Activated T-helper 2 cell treated with anti-CD3 and anti-CD28 coated beads, Interferon-gamma antibody, Interleukin-2, Interleukin-4, amounts not matched to agents 10 μg/mL and 5 μg/mL and 100 μg/mL, durations not matched to agents 14 hours and 24 hours and 36 hours (primary cell): ENCODE measurements around the gene ADAM10. TPM values are rescaled to one million over a fixed set of nuclear protein-coding genes. Genes with fewer than 3 reads are reported as not detected.
A peak's percentile ranks its signal among the peaks of the same experiment; 100 is the strongest.
"Not testable (repeated sequence)": the region's sequence is repeated elsewhere in the genome, so short reads cannot be mapped to it uniquely, and the experiment has no call there.

Experiments used
- DNase-seq: peaks from one replicate; pipeline ENCODE4 v3.0.0; 2021; ENCODE audit warnings: low spot score
- H3K27ac Mint-ChIP-seq: one replicate; pipeline ENCODE4 v1.8.0; 2021; ENCODE audit warnings: mixed read lengths
- H3K27me3 Mint-ChIP-seq: one replicate; pipeline ENCODE4 v1.8.0; 2021; ENCODE audit warnings: low read depth, mixed read lengths
- H3K36me3 Mint-ChIP-seq: one replicate; pipeline ENCODE4 v1.8.0; 2021; ENCODE audit warnings: low read depth, mixed read lengths
- H3K4me1 Mint-ChIP-seq: one replicate; pipeline ENCODE4 v1.8.0; 2021; ENCODE audit warnings: low read depth, mixed read lengths
- H3K4me3 Mint-ChIP-seq: one replicate; pipeline ENCODE4 v1.8.0; 2021; ENCODE audit warnings: low read depth, mild to moderate bottlenecking, moderate library complexity, mixed read lengths
- H3K9me3 Mint-ChIP-seq: one replicate; pipeline ENCODE4 v1.8.0; 2021; ENCODE audit warnings: mixed read lengths
- intact Hi-C: fragments of 100-400 bp; cut with micrococcal nuclease; formaldehyde crosslinking; loops from one replicate; pipeline ENCODE4 v1.15.1; 2023
- total RNA-seq: library from RNA; stranded (reverse); gene quantifications from 2 replicates; pipeline ENCODE4 v1.2.3, GENCODE V29; 2022

ADAM10 gene
- total RNA-seq, 1 donor from 2014 or later, result 141 TPM

- no peak for DNase-seq
- H3K27ac Mint-ChIP-seq, result peak overlapping the region; percentile 83
- intact Hi-C loops, result loop anchor here (5.0 kb wide), 2 partner anchors 218 to 543 kb away; no protein-coding TSS in a partner anchor
- H3K36me3 Mint-ChIP-seq, result no peaks in the 10 kb centered on the region
- H3K27me3 Mint-ChIP-seq, result no peaks in the 10 kb centered on the region
- no peak overlapping the region for H3K4me3 Mint-ChIP-seq
- H3K9me3 Mint-ChIP-seq, result peaks cover 3% of the 10 kb centered on the region
- H3K4me1 Mint-ChIP-seq, result peaks cover 20% of the 10 kb centered on the region
Measured at GRCh38 chr15:58770519-58770856, 21.0 kb upstream of the ADAM10 start.

- peaks cover 20% of the 10 kb centered on the region for H3K4me1 Mint-ChIP-seq
- H3K27ac Mint-ChIP-seq, DNase-seq, H3K36me3 Mint-ChIP-seq, intact Hi-C loops, H3K4me3 Mint-ChIP-seq, H3K27me3 Mint-ChIP-seq: not testable (repeated sequence)
- H3K9me3 Mint-ChIP-seq, result peaks cover 14% of the 10 kb centered on the region
Measured at GRCh38 chr15:58768601-58769004, 19.1 kb upstream of the ADAM10 start.

- Mint-ChIP-seq H3K27ac (no peak overlapping the region), H3K4me3 (no peak overlapping the region), H3K36me3 (peaks cover 3% of the 10 kb centered on the region), H3K4me1 (peaks cover 23% of the 10 kb centered on the region), H3K27me3 (no peaks in the 10 kb centered on the region), H3K9me3 (peaks cover 19% of the 10 kb centered on the region)
- intact Hi-C loops, result no loop called here
- no peak for DNase-seq
Measured at GRCh38 chr15:58766290-58766689, 16.8 kb upstream of the ADAM10 start.

- no peak overlapping the region for H3K27ac Mint-ChIP-seq
- H3K9me3 Mint-ChIP-seq, result peaks cover 19% of the 10 kb centered on the region
- H3K4me3 Mint-ChIP-seq, result no peak overlapping the region
- intact Hi-C loops, result no loop called here
- no peaks in the 10 kb centered on the region for H3K27me3 Mint-ChIP-seq
- H3K4me1 Mint-ChIP-seq, result peaks cover 23% of the 10 kb centered on the region
- no peak for DNase-seq
- peaks cover 3% of the 10 kb centered on the region for H3K36me3 Mint-ChIP-seq
Measured at GRCh38 chr15:58764468-58764867, 15.0 kb upstream of the ADAM10 start.

- intact Hi-C loops, result no loop called here
- Mint-ChIP-seq H3K27me3 (no peaks in the 10 kb centered on the region), H3K27ac (no peak overlapping the region), H3K4me3 (no peak overlapping the region), H3K36me3 (peaks cover 3% of the 10 kb centered on the region), H3K4me1 (peaks cover 22% of the 10 kb centered on the region), H3K9me3 (peaks cover 19% of the 10 kb centered on the region)
- no peak for DNase-seq
Measured at GRCh38 chr15:58762731-58763130, 13.2 kb upstream of the ADAM10 start.

GRCh38 chr15:58762285-58762684 lies 12.8 kb upstream of the ADAM10 start:
- Mint-ChIP-seq H3K9me3 (peaks cover 19% of the 10 kb centered on the region), H3K4me3 (no peak overlapping the region), H3K36me3 (peaks cover 3% of the 10 kb centered on the region), H3K27me3 (no peaks in the 10 kb centered on the region), H3K27ac (no peak overlapping the region), H3K4me1 (peaks cover 22% of the 10 kb centered on the region)
- no peak for DNase-seq
- intact Hi-C loops, result no loop called here

- Mint-ChIP-seq H3K9me3 (peaks cover 19% of the 10 kb centered on the region), H3K36me3 (peaks cover 3% of the 10 kb centered on the region), H3K4me3 (no peak overlapping the region), H3K4me1 (peaks cover 22% of the 10 kb centered on the region), H3K27ac (no peak overlapping the region), H3K27me3 (no peaks in the 10 kb centered on the region)
- intact Hi-C loops, result no loop called here
- no peak for DNase-seq
Measured at GRCh38 chr15:58761010-58761388, 11.5 kb upstream of the ADAM10 start.

GRCh38 chr15:58760385-58761009 lies 11.0 kb upstream of the ADAM10 start:
- no peak overlapping the region for H3K4me3 Mint-ChIP-seq
- H3K36me3 Mint-ChIP-seq, result peaks cover 3% of the 10 kb centered on the region
- peaks cover 16% of the 10 kb centered on the region for H3K9me3 Mint-ChIP-seq
- intact Hi-C loops, result no loop called here
- no peak for DNase-seq
- no peaks in the 10 kb centered on the region for H3K27me3 Mint-ChIP-seq
- peaks cover 22% of the 10 kb centered on the region for H3K4me1 Mint-ChIP-seq
- no peak overlapping the region for H3K27ac Mint-ChIP-seq

GRCh38 chr15:58758141-58758540 lies 8.6 kb upstream of the ADAM10 start:
- Mint-ChIP-seq H3K4me1 (peaks cover 26% of the 10 kb centered on the region), H3K9me3 (peaks cover 3% of the 10 kb centered on the region), H3K36me3 (no peaks in the 10 kb centered on the region), H3K27ac (no peak overlapping the region), H3K4me3 (no peak overlapping the region), H3K27me3 (no peaks in the 10 kb centered on the region)
- intact Hi-C loops, result loop anchor here (2.0 kb wide), 1 partner anchor 531 kb away; no protein-coding TSS in a partner anchor
- DNase-seq, result no peak

GRCh38 chr15:58755956-58756355 lies 6.4 kb upstream of the ADAM10 start:
- H3K36me3 Mint-ChIP-seq, result no peaks in the 10 kb centered on the region
- peaks cover 16% of the 10 kb centered on the region for H3K4me1 Mint-ChIP-seq
- H3K4me3 Mint-ChIP-seq, result no peak overlapping the region
- H3K27me3 Mint-ChIP-seq, result no peaks in the 10 kb centered on the region
- intact Hi-C loops, result no loop called here
- DNase-seq, result no peak
- H3K27ac Mint-ChIP-seq, result no peak overlapping the region
- H3K9me3 Mint-ChIP-seq, result no peaks in the 10 kb centered on the region

GRCh38 chr15:58755350-58755749 lies 5.8 kb upstream of the ADAM10 start:
- Mint-ChIP-seq H3K4me3 (no peak overlapping the region), H3K27me3 (no peaks in the 10 kb centered on the region), H3K36me3 (no peaks in the 10 kb centered on the region), H3K9me3 (no peaks in the 10 kb centered on the region), H3K4me1 (peaks cover 14% of the 10 kb centered on the region), H3K27ac (no peak overlapping the region)
- no peak for DNase-seq
- intact Hi-C loops, result no loop called here

GRCh38 chr15:58752716-58753115 lies 3.2 kb upstream of the ADAM10 start:
- intact Hi-C loops, result no loop called here
- no peak overlapping the region for H3K27ac Mint-ChIP-seq
- H3K4me3 Mint-ChIP-seq, result no peak overlapping the region

GRCh38 chr15:58748852-58749531 lies 515 bp downstream of the ADAM10 start:
- intact Hi-C loops, result loop anchor here (5.0 kb wide), 3 partner anchors 42 to 297 kb away; no protein-coding TSS in a partner anchor
- H3K9me3 Mint-ChIP-seq, result no peaks in the 10 kb centered on the region
- no peaks in the 10 kb centered on the region for H3K27me3 Mint-ChIP-seq
- peaks cover 31% of the 10 kb centered on the region for H3K36me3 Mint-ChIP-seq
- H3K4me3 Mint-ChIP-seq, result peak overlapping the region; percentile 96
- DNase-seq, result peak; percentile 49
- peaks cover 33% of the 10 kb centered on the region for H3K4me1 Mint-ChIP-seq
- peak overlapping the region; percentile 99 for H3K27ac Mint-ChIP-seq

More at GRCh38 chr15:58752716-58753115, 3.2 kb upstream of the ADAM10 start:
- Mint-ChIP-seq H3K36me3 (peaks cover 12% of the 10 kb centered on the region), H3K9me3 (no peaks in the 10 kb centered on the region), H3K27me3 (no peaks in the 10 kb centered on the region), H3K4me1 (peaks cover 17% of the 10 kb centered on the region)
- no peak for DNase-seq
